Fibroblast of lung (primary cell): ENCODE measurements around the gene GNAO1. TPM values are rescaled to one million over a fixed set of nuclear protein-coding genes. Genes with fewer than 3 reads are reported as not detected.

Source experiments
- DNase-seq, 2 donors: peaks; one replicate each; pipeline versions ENCODE4 v3.0.0 to v3.0.0-alpha.2; 2010; ENCODE audit warnings: low read depth in 2 of 2
- H2AFZ ChIP-seq: 2 replicates; pipeline ENCODE4 v1.5.1; 2012; ENCODE audit warnings: low read length, control low read depth, inconsistent platforms
- H3K27ac ChIP-seq: 2 replicates; pipeline ENCODE4 v1.5.1; 2011; ENCODE audit warnings: low read length, control low read depth; ENCODE audit not compliant: insufficient read depth
- H3K27me3 ChIP-seq: 2 replicates; pipeline ENCODE4 v1.5.1; 2011; ENCODE audit warnings: mild to moderate bottlenecking, low read length; ENCODE audit not compliant: control insufficient read depth, insufficient read depth
- H3K36me3 ChIP-seq: 2 replicates; pipeline ENCODE4 v1.5.1; 2011; ENCODE audit warnings: low read length; ENCODE audit not compliant: control insufficient read depth, insufficient read depth
- H3K4me1 ChIP-seq: 2 replicates; pipeline ENCODE4 v1.5.1; 2011; ENCODE audit warnings: low read length; ENCODE audit not compliant: control insufficient read depth, insufficient read depth; ENCODE audit errors: extremely low read depth
- H3K4me2 ChIP-seq: 2 replicates; pipeline ENCODE4 v1.5.1; 2011; ENCODE audit warnings: low read length, control low read depth; ENCODE audit not compliant: insufficient read depth; ENCODE audit errors: extremely low read depth
- H3K4me3 ChIP-seq, 4 experiments: fragments of 200-600 bp in 1 of 4; sonication (generic) in 1 of 4; replicated peaks in 1 of 4; 2 replicates each; pipeline ENCODE4 v1.5.1; 2011 to 2016; ENCODE audit warnings: low read length in 4 of 4, low read depth in 3 of 4, mild to moderate bottlenecking in 3 of 4, control low read depth in 2 of 4, inconsistent platforms in 1 of 4, mixed read lengths in 1 of 4; ENCODE audit not compliant: insufficient read depth in 1 of 4; ENCODE audit errors: control extremely low read depth in 1 of 4
- H3K79me2 ChIP-seq: 2 replicates; pipeline ENCODE4 v1.5.1; 2012; ENCODE audit warnings: mild to moderate bottlenecking, low read length, inconsistent platforms; ENCODE audit not compliant: control insufficient read depth, insufficient read depth
- H3K9ac ChIP-seq: 2 replicates; pipeline ENCODE4 v1.5.1; 2011; ENCODE audit warnings: mild to moderate bottlenecking, low read length, control low read depth; ENCODE audit not compliant: insufficient read depth
- H3K9me3 ChIP-seq: 2 replicates; pipeline ENCODE4 v1.5.1; 2012; ENCODE audit warnings: low read depth, low read length; ENCODE audit not compliant: control insufficient read depth, insufficient read depth
- H4K20me1 ChIP-seq: 2 replicates; pipeline ENCODE4 v1.5.1; 2011; ENCODE audit warnings: low read length; ENCODE audit not compliant: control insufficient read depth, insufficient read depth; ENCODE audit errors: extremely low read depth
- EZH2 ChIP-seq: IDR thresholded peaks from 2 replicates; pipeline ENCODE4 v1.5.1; 2012; ENCODE audit warnings: low read length, control low read depth, mild to moderate bottlenecking; ENCODE audit errors: missing control alignments
- polyA plus RNA-seq, 2 donors: library from polyadenylated mRNA; depleted of rRNA in 1 of 2; stranded (reverse) in 1 of 2; unstranded in 1 of 2; fragments of >200 nt; gene quantifications; 2 replicates each; pipeline ENCODE4 v1.2.1, GENCODE V29; 2011 to 2012; ENCODE audit warnings: missing spikeins in 1 of 2
- total RNA-seq: library from RNA; depleted of rRNA; stranded (reverse); fragments of >200 nt; gene quantifications from 2 replicates; pipeline ENCODE4 v1.2.1, GENCODE V29; 2014
- TF ChIP-seq, protein P1 (sequence below), 2 donors: IDR thresholded peaks in 1 of 2; conservative IDR thresholded peaks in 1 of 2; 1 replicate in 1 of 2; 2 replicates in 1 of 2; pipeline ENCODE4 v1.5.1; 2011 to 2012; ENCODE audit warnings: low read length in 2 of 2, control low read depth in 1 of 2, inconsistent platforms in 1 of 2, low read depth in 1 of 2, mild to moderate bottlenecking in 1 of 2

Gene GNAO1
- total and polyA plus RNA-seq, 2 donors (not counting 1 experiment from before 2014, with no cell fraction given): 0.14 to 0.17 TPM

DNA sequence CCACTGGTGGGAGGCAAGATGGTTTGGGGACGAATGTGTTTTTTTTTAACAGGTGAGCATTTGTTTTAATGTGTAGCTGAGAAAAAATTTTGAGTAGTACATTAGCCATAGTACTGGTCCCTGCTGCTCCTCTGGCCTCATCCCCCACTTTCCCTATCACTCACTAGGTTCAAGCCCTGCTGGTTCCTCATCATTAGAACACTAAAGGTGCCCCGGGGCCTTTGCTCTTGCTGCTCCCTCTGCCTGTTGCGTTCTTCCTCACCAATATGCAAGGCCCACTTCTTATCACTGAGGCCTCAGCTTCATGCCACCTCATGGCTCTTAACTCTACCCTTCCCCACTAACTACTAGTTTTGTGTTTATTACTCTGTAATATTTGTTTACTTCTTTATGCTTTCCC is 74.5 kb downstream of the GNAO1 start:
- TF ChIP-seq EZH2: no peak
- TF ChIP-seq, protein P1, sequence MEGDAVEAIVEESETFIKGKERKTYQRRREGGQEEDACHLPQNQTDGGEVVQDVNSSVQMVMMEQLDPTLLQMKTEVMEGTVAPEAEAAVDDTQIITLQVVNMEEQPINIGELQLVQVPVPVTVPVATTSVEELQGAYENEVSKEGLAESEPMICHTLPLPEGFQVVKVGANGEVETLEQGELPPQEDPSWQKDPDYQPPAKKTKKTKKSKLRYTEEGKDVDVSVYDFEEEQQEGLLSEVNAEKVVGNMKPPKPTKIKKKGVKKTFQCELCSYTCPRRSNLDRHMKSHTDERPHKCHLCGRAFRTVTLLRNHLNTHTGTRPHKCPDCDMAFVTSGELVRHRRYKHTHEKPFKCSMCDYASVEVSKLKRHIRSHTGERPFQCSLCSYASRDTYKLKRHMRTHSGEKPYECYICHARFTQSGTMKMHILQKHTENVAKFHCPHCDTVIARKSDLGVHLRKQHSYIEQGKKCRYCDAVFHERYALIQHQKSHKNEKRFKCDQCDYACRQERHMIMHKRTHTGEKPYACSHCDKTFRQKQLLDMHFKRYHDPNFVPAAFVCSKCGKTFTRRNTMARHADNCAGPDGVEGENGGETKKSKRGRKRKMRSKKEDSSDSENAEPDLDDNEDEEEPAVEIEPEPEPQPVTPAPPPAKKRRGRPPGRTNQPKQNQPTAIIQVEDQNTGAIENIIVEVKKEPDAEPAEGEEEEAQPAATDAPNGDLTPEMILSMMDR (conservative IDR thresholded peaks at IDR 0.05 in 1 of 2, IDR thresholded peaks at IDR 0.05 in 1 of 2; ENCODE audit: low read depth in 1 of 2, low read length in 2 of 2): no peak
- Histone ChIP-seq H3K4me1 (no peaks in the 10 kb centered on the region), H3K27ac (no peak overlapping the region), H3K79me2 (no peaks in the 10 kb centered on the region), H2AFZ (no peak overlapping the region), H3K9ac (no peak overlapping the region), H4K20me1 (no peaks in the 10 kb centered on the region), H3K9me3 (no peaks in the 10 kb centered on the region), H3K36me3 (no peaks in the 10 kb centered on the region), H3K27me3 (no peaks in the 10 kb centered on the region), H3K4me3 (no peak overlapping the region), H3K4me2 (no peak overlapping the region)
- no peak for DNase-seq

- Histone ChIP-seq H3K36me3 (no peaks in the 10 kb centered on the region), H3K4me2 (no peak overlapping the region), H3K27me3 (no peaks in the 10 kb centered on the region), H4K20me1 (no peaks in the 10 kb centered on the region), H3K79me2 (no peaks in the 10 kb centered on the region), H3K4me3 (no peak overlapping the region), H3K4me1 (no peaks in the 10 kb centered on the region), H3K9me3 (no peaks in the 10 kb centered on the region), H3K27ac (no peak overlapping the region), H2AFZ (no peak overlapping the region), H3K9ac (no peak overlapping the region)
- TF ChIP-seq, protein P1 (conservative IDR thresholded peaks at IDR 0.05 in 1 of 2, IDR thresholded peaks at IDR 0.05 in 1 of 2; ENCODE audit: low read depth in 1 of 2, low read length in 2 of 2): no peak
- TF ChIP-seq EZH2: no peak
- DNase-seq: no peak
Measured at GRCh38 chr16:56266641-56267607, 75.6 kb downstream of the GNAO1 start.

DNA sequence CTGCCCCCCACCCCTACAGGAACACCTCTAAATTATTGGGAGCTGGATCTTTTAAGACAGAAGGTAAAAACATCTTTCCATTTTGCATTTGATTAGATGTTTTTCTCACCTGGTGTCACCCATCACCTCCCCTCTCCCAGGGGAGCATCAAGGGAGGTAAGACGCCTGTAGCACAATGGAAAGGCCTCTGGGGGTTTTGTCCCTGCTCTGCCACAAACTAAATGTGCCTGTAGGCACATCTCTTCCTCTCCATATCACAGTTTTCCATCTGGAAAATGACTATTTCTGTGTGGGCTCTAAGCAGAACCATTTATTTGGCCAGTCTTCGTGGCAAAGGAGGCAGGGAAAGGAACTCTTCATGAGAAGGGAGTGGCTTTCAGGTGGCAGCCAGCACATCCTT is 76.6 kb downstream of the GNAO1 start:
- H3K79me2 ChIP-seq: no peaks in the 10 kb centered on the region
- H3K27me3 ChIP-seq: no peaks in the 10 kb centered on the region
- no peak overlapping the region for H3K4me2 ChIP-seq
- no peak overlapping the region for H2AFZ ChIP-seq
- H3K4me3 ChIP-seq: no peak overlapping the region
- TF ChIP-seq, protein P1 (conservative IDR thresholded peaks at IDR 0.05 in 1 of 2, IDR thresholded peaks at IDR 0.05 in 1 of 2; ENCODE audit: low read depth in 1 of 2, low read length in 2 of 2): no peak
- TF ChIP-seq EZH2: no peak
- no peak overlapping the region for H3K9ac ChIP-seq
- DNase-seq: no peak
- no peaks in the 10 kb centered on the region for H3K9me3 ChIP-seq
- no peaks in the 10 kb centered on the region for H3K36me3 ChIP-seq
- no peaks in the 10 kb centered on the region for H3K4me1 ChIP-seq
- no peak overlapping the region for H3K27ac ChIP-seq
- no peaks in the 10 kb centered on the region for H4K20me1 ChIP-seq
